ENCODE results near the gene SCG3.

GRCh38 chr15:51696566-51696965 lies 15.3 kb downstream of the SCG3 start:
- TF ChIP-seq POLR2AphosphoS5 (IDR thresholded peaks at IDR 0.05; ENCODE audit: low read depth, low read length) (no peak), REST (IDR thresholded peaks at IDR 0.05; ENCODE audit: insufficient read depth in 1 of 2, low read depth in 2 of 2, low read length in 2 of 2) (no peak), SIN3A (IDR thresholded peaks at IDR 0.05; ENCODE audit: borderline replicate concordance, insufficient read depth, low read length) (no peak), FOXP2 (optimal IDR thresholded peaks at IDR 0.05; ENCODE audit: borderline replicate concordance, extremely low read depth, extremely low read length, insufficient read depth) (no peak), TAF1 (IDR thresholded peaks at IDR 0.05; ENCODE audit: borderline replicate concordance, insufficient read depth, low read length) (no peak)
